GM19455 (cell line): ENCODE results near the gene LIPA.
"Not testable (repeated sequence)": the region's sequence is repeated elsewhere in the genome, so short reads cannot be mapped to it uniquely, and the experiment has no call there.

Source experiments
- ATAC-seq: cut with Tn5 transposase; IDR thresholded peaks from one replicate; pipeline ENCODE4 v1.9.1; 2021; ENCODE audit not compliant: unreplicated experiment

LIPA gene

DNA sequence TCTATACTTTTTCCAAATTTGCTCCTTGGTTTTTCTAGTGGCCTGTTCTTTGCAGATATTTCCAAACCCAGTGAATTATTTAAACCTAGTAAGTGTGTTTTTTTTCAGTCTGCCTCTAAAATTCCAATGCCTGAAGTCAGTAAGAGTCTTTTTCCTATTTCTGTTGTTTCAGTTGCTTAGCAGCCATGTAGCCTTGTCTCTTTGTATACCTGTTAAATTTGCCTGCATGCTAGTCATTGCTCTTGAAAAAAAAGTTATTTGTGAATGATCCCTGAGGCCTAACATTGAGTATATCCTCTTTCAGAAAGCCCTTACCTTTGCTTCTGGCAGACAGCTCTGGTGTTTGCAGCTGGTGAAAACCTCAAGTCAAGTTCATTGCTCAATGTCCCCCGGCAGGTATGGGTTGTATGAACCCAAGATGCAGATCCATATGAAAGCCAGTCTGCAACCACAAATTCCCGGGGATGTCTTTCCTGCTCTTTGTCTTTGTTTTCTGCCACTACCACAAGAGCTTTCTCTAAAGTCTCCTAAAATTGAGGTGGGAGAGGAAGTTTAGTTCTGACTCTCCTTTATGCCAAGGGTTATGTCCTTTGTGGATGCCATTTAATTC, 80.2 kb downstream of the LIPA start:
- ATAC-seq: no peak

DNA sequence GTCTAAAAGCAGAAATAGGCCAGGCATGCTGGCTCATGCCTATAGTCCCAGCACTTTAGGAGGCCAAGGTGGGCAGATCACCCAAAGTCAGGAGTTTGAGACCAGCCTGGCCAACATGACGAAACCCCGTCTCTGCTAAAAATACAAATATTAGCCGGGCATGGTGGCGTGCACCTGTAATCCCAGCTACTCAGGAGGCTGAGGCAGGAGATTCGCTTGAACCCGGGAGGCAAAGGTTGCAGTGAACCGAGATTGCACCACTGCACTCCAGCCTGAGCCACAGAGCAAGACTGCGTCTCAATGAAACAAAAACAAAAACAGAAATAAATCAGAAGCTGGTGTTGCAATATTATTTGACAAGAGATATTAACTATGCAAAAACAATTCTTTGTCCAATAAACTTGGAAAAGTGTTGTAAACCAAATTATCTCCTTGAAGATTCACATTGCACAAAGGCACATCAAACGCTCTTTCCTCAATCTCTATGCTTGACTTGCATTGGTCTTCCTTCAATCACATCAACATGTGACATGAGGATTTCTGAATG, 83.1 kb downstream of the LIPA start:
- ATAC-seq: not testable (repeated sequence)

DNA sequence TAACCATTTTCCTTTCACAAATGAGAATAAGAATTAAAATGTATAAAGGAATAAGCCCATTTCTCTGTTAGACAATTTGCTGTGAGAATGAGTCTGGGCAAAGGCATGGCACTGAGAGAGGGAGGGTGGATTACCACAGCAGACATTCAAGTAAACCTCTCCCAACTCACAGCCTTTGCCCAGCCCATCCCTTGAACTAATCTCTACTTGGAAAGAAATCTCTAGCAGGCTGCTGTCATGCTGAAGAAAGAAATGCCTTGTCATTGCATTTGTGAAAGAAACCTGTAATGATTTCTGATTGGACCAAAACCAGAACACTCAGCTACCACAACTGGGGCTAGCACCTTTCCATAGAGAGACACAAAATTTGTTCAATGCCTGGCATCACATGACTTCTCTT, 83.7 kb downstream of the LIPA start:
- no peak for ATAC-seq

DNA sequence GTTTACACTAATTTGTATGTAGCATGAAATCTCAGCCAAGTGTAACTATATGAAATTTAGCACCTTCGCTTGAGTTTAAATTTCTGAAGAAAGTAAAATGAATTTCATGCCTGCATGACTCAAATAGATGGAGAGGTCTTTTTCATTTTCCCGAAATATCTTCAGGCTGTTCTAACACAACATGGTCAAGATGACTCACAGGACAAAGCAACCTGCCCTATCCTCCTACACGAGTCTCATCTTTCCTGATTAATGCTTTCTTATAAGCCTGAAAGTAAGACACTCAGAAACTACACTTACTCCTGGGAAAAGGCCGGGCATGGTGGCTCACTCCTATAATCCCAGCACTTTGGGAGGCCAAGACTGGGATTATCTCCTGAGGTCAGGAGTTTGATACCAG, 85.7 kb downstream of the LIPA start:
- no peak for ATAC-seq

DNA sequence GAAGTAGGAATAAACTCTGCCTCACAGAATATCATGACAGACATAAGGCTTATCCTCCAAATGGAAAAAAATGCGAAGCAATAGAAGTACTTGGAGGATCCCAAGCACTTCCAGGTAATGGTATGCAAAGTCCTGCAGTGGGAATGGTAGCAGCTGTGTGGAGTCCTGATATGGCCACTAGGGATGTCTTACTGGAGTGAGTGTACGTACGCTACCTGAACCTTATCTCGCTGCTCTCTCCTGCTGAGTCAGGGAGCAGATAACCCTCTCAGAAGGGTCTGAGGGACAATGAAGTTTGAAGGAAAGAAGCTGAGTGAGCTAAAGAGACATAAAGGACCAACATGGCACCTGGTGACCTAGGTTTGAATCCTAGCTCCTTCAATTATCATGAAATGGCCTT, 86.7 kb downstream of the LIPA start:
- ATAC-seq: no peak

DNA sequence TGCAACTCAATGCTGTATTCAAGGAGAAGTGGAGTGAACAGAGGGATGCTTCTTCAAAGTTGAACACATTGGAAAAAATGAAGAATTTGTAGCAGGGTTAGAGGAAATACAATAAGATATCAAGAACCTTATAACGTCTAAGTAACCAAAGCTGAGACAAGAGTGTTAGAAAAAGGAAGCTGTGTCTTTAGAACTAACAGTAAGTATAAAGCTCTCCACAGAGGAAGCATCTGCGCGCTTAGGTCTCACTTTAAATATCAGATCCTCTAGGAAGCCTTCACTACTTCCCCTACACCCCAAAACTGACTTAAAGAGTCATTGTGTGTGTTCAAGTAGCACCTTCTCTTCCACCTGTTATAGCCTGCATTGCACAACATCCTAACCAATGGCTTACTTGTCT, 87.5 kb downstream of the LIPA start:
- ATAC-seq: peak; percentile 17
